Measurements from ENCODE around the gene PGAP1. TPM values are rescaled to one million over a fixed set of nuclear protein-coding genes. Genes with fewer than 3 reads are reported as not detected.
A peak's percentile ranks its signal among the peaks of the same experiment; 100 is the strongest.

Gene PGAP1
- total RNA-seq, 1 experiment from 2014 or later, result 3.5 TPM

GRCh38 chr2:196965651-196966050, 39.1 kb upstream of the PGAP1 start:
- ChIA-PET POLR2A (ENCODE audit: unreplicated experiment) (no interaction called here), CTCF (no interaction called here)
- H2AFZ ChIP-seq (ENCODE audit: low read length), result no peak overlapping the region
- H4K20me1 ChIP-seq (ENCODE audit: low read length), result no peaks in the 10 kb centered on the region
- no peak overlapping the region for H3K27ac ChIP-seq (ENCODE audit: low read length)
- no peak overlapping the region for H3K4me3 ChIP-seq (ENCODE audit: low read length)
- H3K4me2 ChIP-seq (ENCODE audit: low read length), result no peak overlapping the region
- no TSS peak for BruUV-seq (replicated peaks)
- H3K9me2 ChIP-seq (replicated peaks; ENCODE audit: low read length), result no peaks in the 10 kb centered on the region
- no peaks in the 10 kb centered on the region for H3K27me3 ChIP-seq (ENCODE audit: low read length)
- TF ChIP-seq, protein P1, sequence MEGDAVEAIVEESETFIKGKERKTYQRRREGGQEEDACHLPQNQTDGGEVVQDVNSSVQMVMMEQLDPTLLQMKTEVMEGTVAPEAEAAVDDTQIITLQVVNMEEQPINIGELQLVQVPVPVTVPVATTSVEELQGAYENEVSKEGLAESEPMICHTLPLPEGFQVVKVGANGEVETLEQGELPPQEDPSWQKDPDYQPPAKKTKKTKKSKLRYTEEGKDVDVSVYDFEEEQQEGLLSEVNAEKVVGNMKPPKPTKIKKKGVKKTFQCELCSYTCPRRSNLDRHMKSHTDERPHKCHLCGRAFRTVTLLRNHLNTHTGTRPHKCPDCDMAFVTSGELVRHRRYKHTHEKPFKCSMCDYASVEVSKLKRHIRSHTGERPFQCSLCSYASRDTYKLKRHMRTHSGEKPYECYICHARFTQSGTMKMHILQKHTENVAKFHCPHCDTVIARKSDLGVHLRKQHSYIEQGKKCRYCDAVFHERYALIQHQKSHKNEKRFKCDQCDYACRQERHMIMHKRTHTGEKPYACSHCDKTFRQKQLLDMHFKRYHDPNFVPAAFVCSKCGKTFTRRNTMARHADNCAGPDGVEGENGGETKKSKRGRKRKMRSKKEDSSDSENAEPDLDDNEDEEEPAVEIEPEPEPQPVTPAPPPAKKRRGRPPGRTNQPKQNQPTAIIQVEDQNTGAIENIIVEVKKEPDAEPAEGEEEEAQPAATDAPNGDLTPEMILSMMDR (conservative IDR thresholded peaks at IDR 0.05; ENCODE audit: low read depth, low read length), result no peak
- TF ChIP-seq EZH2 (IDR thresholded peaks at IDR 0.05; ENCODE audit: low read length, unreplicated experiment) (no peak), EZH2phosphoT487 (IDR thresholded peaks at IDR 0.05; ENCODE audit: borderline replicate concordance, low read length) (no peak)
- H3K36me3 ChIP-seq (ENCODE audit: low read depth, low read length), result no peaks in the 10 kb centered on the region
- ATAC-seq (no peak), DNase-seq (no peak)
- no peak overlapping the region for H3K9ac ChIP-seq (ENCODE audit: low read length)
- no peaks in the 10 kb centered on the region for H3F3A ChIP-seq (ENCODE audit: low read length, unreplicated experiment)
- no peaks in the 10 kb centered on the region for H3K9me3 ChIP-seq (ENCODE audit: low read length)
- intact Hi-C loops (cut with micrococcal nuclease), result no loop called here
- peaks cover 4% of the 10 kb centered on the region; the same call in 1 of the 2 replicates for H3K4me1 ChIP-seq (ENCODE audit: insufficient read depth, low read length)
- no peaks in the 10 kb centered on the region for H3K79me2 ChIP-seq (ENCODE audit: low read length)

- intact Hi-C loops (cut with micrococcal nuclease), result no loop called here
- BruUV-seq (replicated peaks), result no TSS peak
- ATAC-seq (no peak), DNase-seq (no peak)
- TF ChIP-seq EZH2 (IDR thresholded peaks at IDR 0.05; ENCODE audit: low read length, unreplicated experiment) (no peak), EZH2phosphoT487 (IDR thresholded peaks at IDR 0.05; ENCODE audit: borderline replicate concordance, low read length) (no peak)
- TF ChIP-seq, protein P1 (conservative IDR thresholded peaks at IDR 0.05; ENCODE audit: low read depth, low read length), result no peak
- ChIA-PET CTCF (no interaction called here), POLR2A (ENCODE audit: unreplicated experiment) (no interaction called here)
- Histone ChIP-seq H3K4me1 (ENCODE audit: insufficient read depth, low read length) (peaks cover 4% of the 10 kb centered on the region; the same call in 1 of the 2 replicates), H3K27me3 (ENCODE audit: low read length) (no peaks in the 10 kb centered on the region), H3K27ac (ENCODE audit: low read length) (no peak overlapping the region), H2AFZ (ENCODE audit: low read length) (no peak overlapping the region), H3F3A (ENCODE audit: low read length, unreplicated experiment) (no peaks in the 10 kb centered on the region), H4K20me1 (ENCODE audit: low read length) (no peaks in the 10 kb centered on the region), H3K4me3 (ENCODE audit: low read length) (no peak overlapping the region), H3K9ac (ENCODE audit: low read length) (no peak overlapping the region), H3K4me2 (ENCODE audit: low read length) (no peak overlapping the region), H3K9me2 (replicated peaks; ENCODE audit: low read length) (no peaks in the 10 kb centered on the region), H3K9me3 (ENCODE audit: low read length) (no peaks in the 10 kb centered on the region), H3K79me2 (ENCODE audit: low read length) (no peaks in the 10 kb centered on the region), H3K36me3 (ENCODE audit: low read depth, low read length) (no peaks in the 10 kb centered on the region)
These were observed 37.5 kb upstream of the PGAP1 start for GRCh38 chr2:196963961-196964360.

DNA sequence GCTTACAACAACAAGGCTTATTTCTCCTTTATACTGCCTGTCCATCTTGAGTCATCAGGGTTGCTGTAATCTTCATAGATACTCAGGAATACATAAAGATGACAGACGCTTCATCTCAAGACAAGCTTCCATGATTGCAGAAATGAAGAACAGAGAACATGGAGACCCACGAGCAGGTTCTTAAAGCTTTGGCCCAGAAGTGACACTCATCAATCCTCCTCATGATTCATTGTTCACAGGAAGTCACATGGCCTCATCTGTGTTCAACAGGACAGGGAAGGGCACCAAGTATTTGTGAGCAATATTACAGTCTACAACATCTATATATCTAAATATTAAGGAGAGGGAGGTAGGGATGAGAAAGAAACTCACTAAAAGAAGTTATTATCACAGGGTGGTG, 36.5 kb upstream of the PGAP1 start:
- no peaks in the 10 kb centered on the region for H3K79me2 ChIP-seq (ENCODE audit: low read length)
- ChIA-PET CTCF (no interaction called here), POLR2A (ENCODE audit: unreplicated experiment) (no interaction called here)
- DNase-seq (peak; percentile 20), ATAC-seq (peak; percentile 43; the same call in 1 of the 2 replicates)
- no peaks in the 10 kb centered on the region for H3K9me2 ChIP-seq (replicated peaks; ENCODE audit: low read length)
- H3K4me3 ChIP-seq (ENCODE audit: low read length), result no peak overlapping the region
- no peaks in the 10 kb centered on the region for H4K20me1 ChIP-seq (ENCODE audit: low read length)
- peaks cover 4% of the 10 kb centered on the region; the same call in 1 of the 2 replicates for H3K4me1 ChIP-seq (ENCODE audit: insufficient read depth, low read length)
- H3K27me3 ChIP-seq (ENCODE audit: low read length), result no peaks in the 10 kb centered on the region
- H2AFZ ChIP-seq (ENCODE audit: low read length), result peak overlapping the region; percentile 5; the same call in 1 of the 2 replicates
- H3K9ac ChIP-seq (ENCODE audit: low read length), result no peak overlapping the region
- H3K9me3 ChIP-seq (ENCODE audit: low read length), result no peaks in the 10 kb centered on the region
- H3K36me3 ChIP-seq (ENCODE audit: low read depth, low read length), result no peaks in the 10 kb centered on the region
- TF ChIP-seq EZH2phosphoT487 (IDR thresholded peaks at IDR 0.05; ENCODE audit: borderline replicate concordance, low read length), result no peak
- no peak for TF ChIP-seq EZH2 (IDR thresholded peaks at IDR 0.05; ENCODE audit: low read length, unreplicated experiment)
- TF ChIP-seq, protein P1 (conservative IDR thresholded peaks at IDR 0.05; ENCODE audit: low read depth, low read length), result no peak
- no peak overlapping the region for H3K27ac ChIP-seq (ENCODE audit: low read length)
- intact Hi-C loops (cut with micrococcal nuclease), result no loop called here
- no peaks in the 10 kb centered on the region for H3F3A ChIP-seq (ENCODE audit: low read length, unreplicated experiment)
- BruUV-seq (replicated peaks), result no TSS peak
- H3K4me2 ChIP-seq (ENCODE audit: low read length), result no peak overlapping the region

Measured in PC-3 (cell line).